Testis (tissue), 3 donors: Measurements from ENCODE around the gene CGAS. TPM values are rescaled to one million over a fixed set of nuclear protein-coding genes. Genes with fewer than 3 reads are reported as not detected.

Source experiments
- DNase-seq: peaks from one replicate; pipeline ENCODE4 v3.0.0-alpha.2; 2019
- H3K27ac ChIP-seq, 2 donors: fragments of 200-600 bp; sonication (generic); one replicate each; pipeline ENCODE4 v1.5.1; 2019
- H3K27me3 ChIP-seq: fragments of 200-600 bp; sonication (generic); one replicate; pipeline ENCODE4 v1.5.1; 2019
- H3K36me3 ChIP-seq: fragments of 200-600 bp; sonication (generic); one replicate; pipeline ENCODE4 v1.5.1; 2017; ENCODE audit warnings: low read depth; ENCODE audit errors: missing control alignments
- H3K4me1 ChIP-seq: fragments of 200-600 bp; sonication (generic); one replicate; pipeline ENCODE4 v1.5.1; 2019
- H3K4me3 ChIP-seq, 2 donors: fragments of 200-600 bp; sonication (generic); one replicate each; pipeline ENCODE4 v1.5.1; 2017 to 2019
- H3K9me3 ChIP-seq: fragments of 200-600 bp; sonication (generic); one replicate; pipeline ENCODE4 v1.5.1; 2017
- CTCF ChIP-seq, 3 experiments: fragments of 450-650 bp in 2 of 3; fragments of 200-600 bp in 1 of 3; sonication (generic) in 1 of 3; IDR thresholded peaks; one replicate each; pipeline ENCODE4 v1.5.1; 2016 to 2019; ENCODE audit warnings: antibody characterized with exemption in 3 of 3, mild to moderate bottlenecking in 2 of 3, moderate library complexity in 1 of 3
- POLR2A ChIP-seq: fragments of 450-650 bp; IDR thresholded peaks from one replicate; pipeline ENCODE4 v1.6.1; 2017; ENCODE audit warnings: antibody characterized with exemption, mild to moderate bottlenecking, moderate library complexity
- WGBS, 2 donors: methylation state at CpG; one replicate each; pipeline ENCODE4 v1.1.5; 2018; 5-methylcytosine and 5-hydroxymethylcytosine counted together
- intact Hi-C: fragments of 100-400 bp; cut with DNase I; formaldehyde crosslinking; loops from one replicate; pipeline ENCODE4 v1.15.1; 2023; ENCODE audit warnings: low total_unique reads
- polyA plus RNA-seq: library from polyadenylated mRNA; stranded (reverse); fragments of 350-450 nt; fragmentation: Illumina TruSeq; extraction: RNeasy Lipid Tissue Mini Kit (QIAGEN cat#74804); gene quantifications from one replicate; pipeline ENCODE4 v1.2.3, GENCODE V29; 2014; ENCODE audit warnings: low read depth, low replicate concordance; ENCODE audit not compliant: insufficient read depth
- small RNA-seq, 2 donors: library from RNA; depleted of rRNA; stranded (forward); fragments of <200 nt; gene quantifications; one replicate each; pipeline ENCODE3, GENCODE V24; 2016
- total RNA-seq, 2 donors: library from RNA; depleted of rRNA; stranded (reverse); fragments of >200 nt; gene quantifications; one replicate each; pipeline ENCODE4 v1.2.3, GENCODE V29; 2016

Gene CGAS
- total and polyA plus RNA-seq, 3 donors from 2014 or later, result 0.58 to 2.4 (median 1.9) TPM

GRCh38 chr6:73375216-73375615 is 76.9 kb downstream of the CGAS start:
- no peak overlapping the region for H3K4me3 ChIP-seq
- intact Hi-C loops, result no loop called here
- H3K27ac ChIP-seq, result no peak overlapping the region
- H3K4me1 ChIP-seq, result no peaks in the 10 kb centered on the region
- WGBS, 2 donors, result 90 to 95% methylated on average over 1 of the region's 1 CpG
- no peaks in the 10 kb centered on the region for H3K36me3 ChIP-seq
- DNase-seq, result no peak
- no peaks in the 10 kb centered on the region for H3K27me3 ChIP-seq
- TF ChIP-seq CTCF (IDR thresholded peaks at IDR 0.05), result no peak
- TF ChIP-seq POLR2A, result no peak
- H3K9me3 ChIP-seq, result no peaks in the 10 kb centered on the region

Small RNA genes lying within 50 kb of the gene (small RNA-seq; reads per million reads assigned to genes)
- gene RN7SL827P (0 reads per million in 2 donors), gene RNU6-975P (0 reads per million in 2 donors)

Other genes with a start within 250 kb of the CGAS start
- gene KHDC1L, start 226.8 kb downstream of the CGAS start, total RNA-seq, result 1 to 10 TPM; 3.5 to 4.5 TPM
- 7.9 TPM for gene KHDC1L, start 226.8 kb downstream of the CGAS start, polyA plus RNA-seq
- gene KHDC1, start 189.1 kb downstream of the CGAS start, total RNA-seq, result 1 to 10 TPM; 4.8 to 6.6 TPM
- 8.5 TPM for gene KHDC1, start 189.1 kb downstream of the CGAS start, polyA plus RNA-seq
- gene DPPA5, start 98.0 kb downstream of the CGAS start, total RNA-seq, result 1 to 10 TPM in 1 of 2 donors, under 1 TPM in 1; 0.94 to 2.3 TPM
- gene DPPA5, start 98.0 kb downstream of the CGAS start, polyA plus RNA-seq, result 1.7 TPM
- gene KHDC3L, start 89.6 kb downstream of the CGAS start, total RNA-seq, result under 1 TPM in 1 of 2 donors, not detected in 1; 0.47 TPM
- not detected for gene KHDC3L, start 89.6 kb downstream of the CGAS start, polyA plus RNA-seq
- 10 to 100 TPM; 14.1 to 26.9 TPM for gene OOEP, start 82.4 kb downstream of the CGAS start, total RNA-seq
- 24.8 TPM for gene OOEP, start 82.4 kb downstream of the CGAS start, polyA plus RNA-seq
- gene DDX43, start 57.5 kb downstream of the CGAS start, total RNA-seq, result 10 to 100 TPM; 20.1 to 26.0 TPM
- 24.5 TPM for gene DDX43, start 57.5 kb downstream of the CGAS start, polyA plus RNA-seq
- gene MTO1, start 9.4 kb upstream of the CGAS start, total RNA-seq, result 10 to 100 TPM; 35.4 to 37.0 TPM
- 52.0 TPM for gene MTO1, start 9.4 kb upstream of the CGAS start, polyA plus RNA-seq
- 1,000 to 10,000 TPM; 2,869 to 5,046 TPM for gene EEF1A1, start 68.7 kb upstream of the CGAS start, total RNA-seq
- gene EEF1A1, start 68.7 kb upstream of the CGAS start, polyA plus RNA-seq, result 5,086 TPM
- 10 to 100 TPM in 1 of 2 donors, 1 to 10 TPM in 1; 8.7 to 16.1 TPM for gene SLC17A5, start 201.7 kb upstream of the CGAS start, total RNA-seq
- 12.5 TPM for gene SLC17A5, start 201.7 kb upstream of the CGAS start, polyA plus RNA-seq
- 1 to 10 TPM; 4.0 to 5.4 TPM for gene CD109, start 243.9 kb upstream of the CGAS start, total RNA-seq
- gene CD109, start 243.9 kb upstream of the CGAS start, polyA plus RNA-seq, result 7.0 TPM